Fibroblast of mammary gland (primary cell): ENCODE measurements around the gene ARHGAP30.
A peak's percentile ranks its signal among the peaks of the same experiment; 100 is the strongest.

Experiments
- DNase-seq: peaks from one replicate; pipeline ENCODE4 v3.0.0-alpha.2; 2010; ENCODE audit warnings: low read depth
- H3K4me3 ChIP-seq: 2 replicates; pipeline ENCODE4 v1.5.1; 2011; ENCODE audit warnings: low read depth, mild to moderate bottlenecking, low read length, moderate library complexity; ENCODE audit not compliant: control insufficient read depth
- CTCF ChIP-seq: conservative IDR thresholded peaks from 2 replicates; pipeline ENCODE4 v1.5.1; 2011; ENCODE audit warnings: low read depth, low read length, inconsistent platforms; ENCODE audit not compliant: control insufficient read depth, insufficient read depth

The ARHGAP30 gene

DNA sequence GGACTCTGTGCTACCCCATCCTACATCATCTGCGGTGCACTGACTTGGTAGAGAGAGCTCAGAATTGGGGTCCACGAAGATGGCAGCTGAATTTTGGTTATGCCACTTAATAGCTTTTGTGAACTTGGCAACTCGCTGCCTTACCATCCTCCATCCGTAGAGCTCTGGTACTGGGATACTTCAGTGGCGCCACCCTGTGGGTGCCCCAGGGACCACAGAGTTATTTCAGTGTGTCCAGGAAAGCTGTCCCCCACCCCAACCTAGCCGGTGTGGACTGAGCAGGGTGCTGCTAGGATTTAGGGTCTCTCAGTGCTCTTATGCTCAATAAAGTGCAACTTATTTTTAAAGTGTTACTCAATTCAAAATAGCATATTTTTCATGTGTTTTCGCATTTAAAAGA is 14.9 kb downstream of the ARHGAP30 start:
- TF ChIP-seq CTCF: peak; percentile 12
- no peak for DNase-seq
- no peak overlapping the region for H3K4me3 ChIP-seq

- no peak for TF ChIP-seq CTCF
- DNase-seq: no peak
- no peak overlapping the region for H3K4me3 ChIP-seq
Observed at GRCh38 chr1:161054232-161054631, 15.5 kb downstream of the ARHGAP30 start.

- TF ChIP-seq CTCF: no peak
- no peak overlapping the region for H3K4me3 ChIP-seq
- DNase-seq: peak; percentile 54
Observed at GRCh38 chr1:161052899-161053298, 16.8 kb downstream of the ARHGAP30 start.

DNA sequence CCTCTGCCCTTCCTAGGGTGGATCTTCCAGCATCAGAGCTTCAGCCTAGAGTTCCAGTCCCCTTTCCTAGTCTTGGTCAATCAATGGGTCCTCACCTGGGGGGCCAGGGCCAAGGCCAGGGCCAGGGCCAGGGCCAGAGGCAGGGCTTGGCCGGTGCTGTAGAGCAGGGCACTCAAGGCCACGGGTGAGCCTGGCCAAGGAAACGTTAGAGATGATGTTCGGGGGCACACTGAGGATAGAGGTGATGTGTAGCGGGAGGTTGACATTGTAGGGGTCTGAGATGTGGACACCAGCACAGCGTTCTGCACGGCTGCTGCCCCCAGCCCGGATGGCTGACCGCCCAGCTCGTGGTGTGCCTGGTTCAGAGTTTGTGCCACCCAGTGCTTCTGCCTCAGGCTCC is 18.5 kb downstream of the ARHGAP30 start:
- no peak overlapping the region for H3K4me3 ChIP-seq
- no peak for DNase-seq
- no peak for TF ChIP-seq CTCF

GRCh38 chr1:161048949-161049722 is 20.6 kb downstream of the ARHGAP30 start:
- no peak overlapping the region for H3K4me3 ChIP-seq
- no peak for DNase-seq
- TF ChIP-seq CTCF: no peak

- no peak overlapping the region for H3K4me3 ChIP-seq
- no peak for TF ChIP-seq CTCF
Observed at GRCh38 chr1:161047436-161048420, 22.0 kb downstream of the ARHGAP30 start.

More at GRCh38 chr1:161047436-161048420, 22.0 kb downstream of the ARHGAP30 start:
- DNase-seq: no peak
